GM18868 (cell line): ENCODE results near the gene AGAP1.

Experiments
- ATAC-seq: cut with Tn5 transposase; IDR thresholded peaks from one replicate; pipeline ENCODE4 v1.9.1; 2021; ENCODE audit warnings: mild to moderate bottlenecking, moderate library complexity; ENCODE audit not compliant: unreplicated experiment

The AGAP1 gene

DNA sequence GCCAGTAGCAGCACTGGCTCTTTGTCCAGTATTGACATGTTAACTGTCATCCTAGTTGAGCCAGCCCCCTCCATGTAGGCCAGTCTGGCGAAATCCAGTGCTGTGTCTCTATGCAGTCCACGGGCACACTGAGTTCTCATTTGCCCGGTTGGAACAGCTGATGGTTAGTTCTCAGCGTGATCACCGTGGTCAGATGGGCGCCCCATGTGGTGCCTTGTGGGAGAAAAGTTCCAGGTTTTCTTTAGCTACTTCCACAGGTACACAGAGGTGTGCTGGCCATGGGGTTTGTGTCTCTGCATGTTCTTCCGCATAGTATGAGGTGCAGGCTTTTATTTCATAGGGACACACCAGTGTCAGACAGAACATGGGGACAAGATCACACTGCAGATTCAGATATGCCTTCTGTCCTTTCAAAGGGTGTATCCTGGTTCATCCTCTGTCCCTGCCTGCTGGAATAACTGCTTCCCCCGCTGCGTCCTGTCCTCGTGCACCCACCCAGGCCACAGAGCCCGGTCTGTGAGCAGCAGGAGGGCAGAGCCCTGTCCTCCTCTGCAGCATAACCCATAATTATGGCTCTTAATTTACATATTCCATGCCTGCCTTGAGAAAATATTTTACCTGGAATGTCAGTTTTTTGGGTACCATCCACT lies 340.3 kb downstream of the AGAP1 start:
- ATAC-seq: no peak

DNA sequence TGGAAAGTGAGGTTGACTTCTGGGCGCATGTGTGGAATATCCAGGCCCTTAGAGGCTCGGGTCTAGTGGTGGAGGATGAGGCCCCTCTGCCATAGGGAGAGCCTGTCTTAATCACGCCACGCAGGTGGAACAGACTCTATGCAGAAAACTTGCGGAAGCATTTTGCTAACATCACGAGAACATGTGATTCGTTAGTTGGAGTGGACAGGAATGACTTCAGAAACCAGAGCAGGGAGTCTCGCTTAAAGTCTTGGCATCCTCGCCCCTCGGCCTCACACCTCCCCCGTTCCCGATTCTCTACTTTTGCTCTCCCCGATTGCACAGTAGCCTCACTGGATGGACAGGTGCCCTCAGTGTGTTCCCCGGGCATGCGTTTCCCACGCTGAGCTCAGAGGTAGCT lies 340.9 kb downstream of the AGAP1 start:
- ATAC-seq: no peak

DNA sequence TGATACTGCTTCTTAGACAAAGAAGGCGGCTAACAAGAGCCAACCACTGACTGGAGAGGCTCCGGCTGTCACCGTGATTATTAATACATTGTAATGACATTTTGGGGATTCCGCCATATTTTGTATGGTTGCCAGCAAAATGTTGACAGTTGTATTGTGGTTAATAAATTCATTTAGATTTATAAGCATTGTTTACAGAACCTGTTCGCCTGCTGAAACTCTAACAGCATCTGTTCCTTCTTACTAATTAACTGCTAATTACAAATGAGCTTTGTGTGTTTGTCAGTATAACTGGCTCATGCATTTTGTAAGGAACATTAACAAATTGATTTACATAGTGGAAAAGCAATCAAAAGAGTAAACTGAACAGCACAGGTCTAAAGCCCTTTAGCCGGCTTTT lies 342.0 kb downstream of the AGAP1 start:
- no peak for ATAC-seq

DNA sequence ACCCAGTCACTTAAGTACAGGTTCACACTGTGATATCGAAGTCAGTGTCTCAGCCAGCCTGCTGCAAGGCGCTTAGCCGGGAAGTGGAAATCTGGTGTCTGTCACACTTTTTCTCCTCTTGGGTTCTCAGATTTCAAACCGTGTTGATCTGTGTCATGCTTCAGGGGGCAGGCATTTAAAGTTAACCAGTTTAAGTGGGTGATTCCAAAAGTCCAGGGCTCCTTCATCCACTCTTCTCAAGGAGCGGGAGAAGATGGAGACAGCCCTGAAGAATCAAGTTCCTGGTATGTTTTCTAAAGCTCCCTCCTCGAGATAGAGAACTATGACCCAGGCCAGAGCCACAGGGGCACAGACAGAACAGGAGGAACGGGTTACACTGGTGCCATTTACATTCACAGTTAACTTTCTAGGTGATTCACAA lies 342.7 kb downstream of the AGAP1 start:
- no peak for ATAC-seq

DNA sequence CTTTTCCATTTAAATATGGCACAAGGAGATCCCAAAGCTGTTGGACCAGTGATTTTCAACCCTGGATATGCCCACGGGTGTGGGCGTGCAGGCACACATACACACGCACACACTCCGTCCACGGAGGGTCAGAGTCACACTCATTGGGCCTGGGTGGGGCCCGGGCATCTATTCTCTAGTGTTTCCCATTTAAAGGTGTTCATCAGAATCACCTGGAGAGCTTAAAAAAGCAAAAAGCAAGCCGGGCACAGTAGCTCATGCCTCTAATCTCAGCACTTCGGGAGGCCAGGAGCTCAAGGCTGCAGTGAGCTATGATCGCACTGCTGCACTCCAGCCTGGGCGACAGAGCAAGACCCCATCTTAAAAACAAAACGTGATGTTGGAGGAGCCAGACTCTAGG lies 345.4 kb downstream of the AGAP1 start:
- ATAC-seq: no peak

DNA sequence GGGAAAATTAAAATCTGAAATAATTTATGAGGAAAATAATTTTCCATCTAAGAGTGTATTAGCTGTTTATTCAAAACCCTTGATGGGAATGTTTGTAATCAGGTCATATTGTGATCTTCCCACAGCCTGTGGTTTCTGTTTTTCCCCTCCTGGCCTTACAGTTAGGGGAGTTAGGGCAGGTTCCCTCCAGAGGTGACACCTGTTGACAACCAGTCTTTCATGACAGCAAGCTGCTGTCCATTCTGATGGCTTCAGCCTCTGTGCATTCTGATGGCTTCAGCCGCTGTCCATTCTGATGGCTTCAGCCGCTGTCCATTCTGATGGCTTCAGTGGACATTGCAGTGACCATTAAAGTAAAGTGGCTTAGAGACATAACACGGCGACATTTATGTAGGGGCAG lies 346.1 kb downstream of the AGAP1 start:
- no peak for ATAC-seq

DNA sequence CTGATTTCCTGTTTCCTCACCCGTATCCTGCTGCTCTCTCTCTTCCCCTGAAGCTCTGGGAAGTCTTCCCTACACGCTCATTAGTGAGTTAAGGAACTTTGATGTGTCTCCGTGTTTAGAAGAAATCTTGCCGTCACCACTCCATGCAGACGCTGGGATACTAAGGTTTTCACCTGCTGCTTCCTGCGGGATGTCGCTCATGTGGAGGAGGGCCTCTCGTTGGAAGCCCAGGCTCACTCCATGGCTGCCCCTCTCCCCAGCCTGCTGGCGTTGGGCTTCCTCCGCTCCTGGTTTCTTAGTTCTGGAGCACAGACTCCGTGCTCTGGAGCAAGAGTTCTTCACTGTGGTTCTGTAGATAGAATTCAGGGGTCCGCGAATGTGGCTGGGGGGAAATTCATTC lies 348.0 kb downstream of the AGAP1 start:
- no peak for ATAC-seq

DNA sequence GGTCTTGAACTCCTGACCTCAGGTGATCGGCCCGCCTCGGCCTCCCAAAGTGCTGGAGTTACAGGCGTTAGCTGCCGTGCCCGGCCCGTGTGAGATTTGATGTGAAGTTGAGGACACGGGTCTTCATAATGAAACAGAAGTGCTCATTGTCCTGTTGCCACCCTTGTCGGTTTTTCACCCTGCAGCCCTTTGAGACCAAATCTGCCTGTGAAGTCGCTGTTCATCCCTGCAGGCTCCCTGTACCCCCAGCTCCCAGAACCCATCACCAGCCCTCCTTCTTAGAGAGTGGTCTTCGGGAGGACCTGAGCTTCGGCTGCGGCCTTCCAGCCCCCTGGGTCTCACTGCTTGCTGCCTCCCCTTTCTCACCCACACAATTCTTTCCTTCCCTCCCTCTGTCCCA lies 349.1 kb downstream of the AGAP1 start:
- ATAC-seq: no peak

DNA sequence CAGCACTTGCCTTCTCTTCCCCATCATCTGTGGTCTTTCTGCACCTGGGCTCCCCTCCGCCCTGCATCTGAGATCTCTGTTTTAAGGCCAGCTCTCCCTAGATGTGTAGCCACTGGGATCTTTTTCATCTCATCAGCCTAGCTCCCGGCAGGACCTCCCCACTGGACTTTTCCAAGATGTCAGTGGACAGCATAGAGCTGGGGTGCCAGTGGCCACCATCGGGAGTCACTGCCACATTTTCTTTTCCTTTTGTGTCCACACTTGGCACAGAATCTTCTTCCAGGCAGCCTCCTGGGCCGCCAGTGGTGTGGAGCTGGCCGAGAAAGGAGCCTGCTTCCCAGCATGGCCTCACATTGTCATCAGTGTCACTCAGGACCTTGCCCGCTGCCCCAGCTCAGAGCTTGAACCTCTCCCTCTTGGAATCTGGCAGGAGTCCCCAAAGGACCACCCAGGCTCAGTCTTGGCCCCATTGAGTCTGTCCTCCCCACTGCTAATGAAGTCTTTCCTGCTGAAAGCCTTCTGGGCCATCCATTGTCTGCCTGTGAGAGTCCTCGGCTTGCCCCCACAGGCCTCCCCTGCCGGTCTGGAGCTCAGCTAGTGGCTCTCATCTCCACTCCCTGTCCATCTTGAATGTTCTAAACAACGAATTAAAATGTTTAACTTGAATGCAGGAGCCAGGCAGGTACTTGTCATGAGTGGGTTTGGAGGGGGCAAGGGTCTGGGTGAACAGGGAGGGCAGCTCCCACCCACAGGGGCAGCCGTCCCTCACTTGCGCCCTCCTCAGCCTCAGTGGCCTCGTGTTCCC lies 349.9 kb downstream of the AGAP1 start:
- no peak for ATAC-seq

DNA sequence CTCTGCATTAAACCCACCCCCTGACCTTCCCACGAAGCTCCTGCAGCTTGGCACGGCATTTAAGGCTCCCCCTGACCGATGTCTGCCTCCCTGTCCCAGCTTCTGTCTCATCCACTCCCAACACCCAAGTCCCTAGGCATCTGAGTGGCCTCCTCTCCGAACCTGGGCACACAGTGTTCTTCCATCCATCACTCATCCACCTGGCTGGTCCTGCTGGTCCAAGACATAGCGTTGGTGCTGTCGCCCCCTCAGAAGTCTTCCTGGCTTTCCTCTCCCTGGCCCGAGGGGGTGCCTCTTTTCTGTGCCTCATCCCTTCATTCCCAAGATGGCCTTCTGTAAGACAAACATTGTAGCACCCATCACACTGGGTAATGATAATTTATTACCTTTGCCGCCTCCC lies 350.7 kb downstream of the AGAP1 start:
- no peak for ATAC-seq

DNA sequence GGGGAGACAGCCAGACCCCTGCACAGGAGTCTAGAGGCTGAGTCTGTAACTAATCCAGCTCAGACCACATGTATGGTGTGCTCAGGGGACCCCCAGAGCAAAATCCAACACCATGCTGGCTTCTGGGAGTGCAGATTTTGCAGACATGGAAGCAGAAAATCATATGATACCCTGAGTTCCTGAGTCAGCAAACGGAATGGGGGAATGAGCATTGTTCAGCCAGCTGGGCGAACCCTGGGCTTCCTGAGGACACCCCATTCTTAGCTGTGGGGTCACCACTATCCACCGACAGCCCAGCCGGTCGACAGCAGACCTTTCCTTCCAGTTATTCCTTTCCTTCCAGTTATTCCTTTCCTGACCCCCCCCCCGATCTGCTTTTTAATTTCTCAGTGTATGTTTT lies 351.4 kb downstream of the AGAP1 start:
- no peak for ATAC-seq

DNA sequence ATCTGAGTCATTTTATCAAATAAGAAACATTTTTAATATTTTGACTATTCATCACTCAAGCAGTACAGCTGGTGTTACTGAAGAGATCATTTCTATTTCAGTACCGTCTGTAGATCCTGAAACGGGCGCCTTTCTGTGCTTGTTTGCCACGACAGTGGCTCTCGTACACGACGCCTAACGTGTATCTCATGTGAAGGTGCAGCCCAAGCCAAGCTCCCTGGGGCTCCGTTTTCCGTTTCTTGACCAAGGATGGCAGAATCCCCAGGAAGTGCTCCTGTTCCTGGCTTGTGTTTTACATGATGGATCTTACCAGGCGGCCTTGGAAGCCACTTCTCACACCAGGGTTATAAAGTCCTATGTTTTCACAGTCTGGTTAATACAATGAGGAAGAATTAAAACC lies 353.7 kb downstream of the AGAP1 start:
- no peak for ATAC-seq

DNA sequence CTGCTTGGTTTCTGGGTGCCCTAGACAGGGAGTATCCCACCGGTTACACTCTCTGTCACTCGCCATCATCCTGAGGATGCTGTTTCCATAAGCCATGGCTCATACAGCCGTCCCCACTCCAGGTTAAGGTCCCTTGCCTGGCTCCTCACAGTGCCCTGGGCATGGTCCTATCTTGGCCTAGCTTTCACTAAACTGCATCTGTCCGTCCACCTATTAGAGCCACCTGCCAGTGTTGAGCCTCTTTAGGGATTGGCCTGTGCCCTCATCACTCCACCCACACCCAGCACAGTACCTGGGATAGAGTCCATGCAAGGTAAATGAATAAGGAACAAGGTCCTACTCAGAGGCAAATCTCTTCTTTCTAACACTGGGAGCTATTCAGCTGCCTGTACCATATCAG lies 354.2 kb downstream of the AGAP1 start:
- ATAC-seq: no peak

DNA sequence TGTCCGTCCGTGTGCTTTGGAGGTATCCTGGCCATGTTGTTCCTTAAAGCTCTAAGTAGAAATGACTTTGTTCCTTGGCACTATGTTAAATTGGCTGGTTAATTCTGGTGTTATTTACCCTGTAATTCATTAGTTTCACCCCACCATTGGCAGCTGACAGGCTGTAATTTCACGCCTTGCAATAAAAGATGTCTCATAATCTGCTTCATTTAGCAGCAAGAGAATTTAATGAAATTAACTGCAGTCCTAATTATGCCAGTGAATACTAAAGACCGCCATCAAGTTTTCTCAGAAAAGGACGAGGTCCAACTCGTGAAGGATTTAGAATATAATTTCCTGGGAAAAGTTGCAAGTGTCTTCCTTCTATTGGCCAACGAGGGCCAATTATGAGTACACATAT lies 355.1 kb downstream of the AGAP1 start:
- ATAC-seq: no peak

DNA sequence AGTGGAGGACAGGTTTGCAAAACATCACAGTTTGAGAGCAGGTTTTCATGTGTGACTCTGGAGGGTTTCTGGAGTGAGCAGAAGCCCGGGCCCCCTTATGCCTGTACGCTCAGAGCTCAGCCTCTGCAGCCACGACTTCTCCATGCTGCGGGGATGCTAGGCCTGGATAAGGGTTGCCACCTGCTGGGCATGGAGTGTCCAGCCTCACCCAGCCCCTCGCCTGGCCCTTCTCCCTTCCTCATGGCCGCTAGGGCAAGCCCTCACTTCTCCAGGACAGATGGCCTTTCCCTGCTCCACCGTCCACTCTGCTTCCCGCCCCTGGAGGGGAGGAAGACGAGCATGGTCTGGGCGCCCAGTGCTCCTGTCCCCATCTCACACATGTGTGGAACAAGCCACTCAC lies 355.6 kb downstream of the AGAP1 start:
- no peak for ATAC-seq

DNA sequence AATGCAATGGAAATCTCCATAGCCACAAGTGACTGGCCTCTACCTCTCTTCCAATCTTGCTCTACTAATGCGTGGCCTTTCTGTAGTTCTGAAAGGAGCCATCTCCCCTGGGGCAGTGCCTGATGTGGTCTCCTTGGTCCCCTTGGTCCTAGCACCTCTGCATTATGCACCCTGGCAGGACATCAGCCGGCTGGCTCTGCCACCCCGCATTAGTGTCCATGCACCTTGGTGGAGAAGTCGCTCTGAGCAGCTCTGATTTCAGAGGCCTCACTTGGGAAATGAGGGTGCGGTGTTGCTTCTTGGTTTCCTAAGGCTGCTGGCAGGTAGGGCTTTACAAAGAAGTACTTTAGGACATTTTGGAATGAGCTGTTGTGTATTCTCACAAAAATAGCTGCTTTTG lies 356.4 kb downstream of the AGAP1 start:
- ATAC-seq: no peak

DNA sequence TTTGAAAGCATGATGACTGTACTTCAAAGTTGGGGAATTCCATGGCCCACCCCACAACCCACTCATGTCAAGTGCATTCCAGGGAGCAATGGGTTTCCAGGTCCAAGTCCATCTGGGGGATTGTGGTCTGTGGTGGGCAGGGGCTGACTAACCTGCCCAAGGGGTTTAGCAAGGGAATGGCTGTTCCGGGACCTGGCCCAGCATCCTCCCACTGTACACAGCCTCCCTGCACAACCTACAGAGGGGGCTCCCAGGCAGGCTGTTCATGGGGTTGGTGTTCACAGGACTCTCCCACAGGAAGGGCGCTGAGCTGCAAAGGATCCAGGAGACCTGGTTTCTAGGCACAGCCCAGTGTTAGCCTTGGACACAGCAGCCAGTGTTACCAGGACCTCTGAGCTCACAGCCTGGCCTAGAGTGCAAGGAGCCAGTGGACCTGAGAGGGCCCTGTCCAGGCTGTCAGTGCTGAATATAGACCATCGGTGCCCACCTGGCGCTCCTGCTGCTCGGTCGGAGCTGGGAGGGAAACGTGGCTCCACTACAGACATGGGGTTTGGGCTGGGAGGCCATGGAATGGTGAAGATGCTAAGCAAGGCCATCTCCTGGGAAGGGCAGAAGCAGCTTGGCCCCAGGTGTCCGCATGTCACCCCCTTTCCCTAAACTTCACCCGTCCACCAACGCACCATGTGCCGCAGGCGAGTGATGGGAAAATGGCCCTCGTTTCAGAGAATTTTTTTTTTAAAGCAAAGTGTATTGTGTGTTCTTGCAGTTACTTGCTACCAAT lies 357.1 kb downstream of the AGAP1 start:
- ATAC-seq: no peak

DNA sequence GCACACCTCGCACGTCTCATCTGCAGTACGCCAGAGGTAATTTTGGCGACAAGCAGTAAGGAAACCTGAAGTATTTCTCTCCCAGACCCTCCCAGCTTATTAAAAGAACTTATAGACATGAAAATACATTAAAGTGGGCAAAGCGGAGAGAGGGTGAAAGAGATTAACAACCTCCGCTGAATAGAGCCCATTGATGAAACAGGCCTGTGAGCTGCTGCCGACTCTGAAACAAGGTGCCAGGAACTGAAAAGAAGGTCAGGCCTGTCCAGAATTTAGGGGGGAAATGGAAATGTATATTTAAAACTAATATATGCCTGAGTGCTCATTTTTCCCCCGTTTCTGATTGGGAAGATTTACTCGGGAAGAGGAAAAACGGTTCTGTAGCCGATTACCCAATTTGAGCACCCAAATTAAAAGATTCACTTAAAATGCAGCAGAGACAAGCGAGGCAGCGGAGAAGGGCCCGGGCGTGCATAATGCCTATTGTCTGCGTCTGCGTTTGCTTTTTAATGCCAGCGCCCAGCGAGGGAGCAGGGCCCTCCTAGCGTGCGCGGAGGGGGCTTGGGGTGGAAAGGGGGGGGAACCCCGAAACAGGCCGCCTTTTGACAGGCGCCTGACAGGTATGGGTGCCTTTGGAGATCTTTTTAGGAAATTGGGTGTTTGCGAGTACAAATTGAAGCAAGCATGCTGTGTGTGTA lies 358.1 kb downstream of the AGAP1 start:
- no peak for ATAC-seq

DNA sequence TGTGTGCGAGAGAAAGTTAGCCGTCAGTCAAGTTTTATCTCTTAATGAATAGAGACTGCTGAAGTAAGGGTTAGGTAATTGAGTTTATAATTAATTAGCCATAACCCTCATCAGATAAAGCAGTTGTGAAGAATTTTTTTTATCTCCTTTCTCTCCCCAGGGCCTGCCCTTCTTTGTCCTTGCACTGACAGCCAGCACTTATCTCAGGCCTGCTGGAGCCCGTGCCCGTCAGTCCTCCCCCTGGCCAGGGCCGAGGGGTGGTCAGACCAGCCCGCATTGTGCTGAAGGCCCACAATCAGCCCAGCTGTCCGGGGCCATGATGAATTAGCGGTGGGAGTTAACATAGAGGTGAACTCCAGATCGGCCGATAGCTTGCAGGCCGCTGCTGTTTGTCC lies 358.7 kb downstream of the AGAP1 start:
- ATAC-seq: no peak

DNA sequence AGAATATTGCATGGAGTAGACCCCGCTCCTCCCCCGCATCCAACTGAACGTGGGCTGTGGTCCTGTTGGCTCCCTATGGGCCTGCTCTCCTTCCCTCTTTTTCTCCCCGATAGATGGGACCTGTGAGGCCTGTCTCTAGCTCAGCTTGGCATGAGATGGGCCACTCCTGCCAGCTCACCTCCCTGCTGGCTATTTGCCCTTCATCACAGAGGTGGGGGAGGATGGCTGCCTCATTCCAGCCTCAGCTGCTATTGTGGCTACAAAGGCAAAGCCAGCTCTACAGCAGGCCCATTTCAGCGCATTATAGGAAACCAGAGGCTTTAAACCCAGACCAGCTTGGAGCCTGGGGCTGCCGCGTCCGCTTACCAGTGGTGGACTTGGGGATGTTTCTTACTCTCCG lies 360.4 kb downstream of the AGAP1 start:
- no peak for ATAC-seq

DNA sequence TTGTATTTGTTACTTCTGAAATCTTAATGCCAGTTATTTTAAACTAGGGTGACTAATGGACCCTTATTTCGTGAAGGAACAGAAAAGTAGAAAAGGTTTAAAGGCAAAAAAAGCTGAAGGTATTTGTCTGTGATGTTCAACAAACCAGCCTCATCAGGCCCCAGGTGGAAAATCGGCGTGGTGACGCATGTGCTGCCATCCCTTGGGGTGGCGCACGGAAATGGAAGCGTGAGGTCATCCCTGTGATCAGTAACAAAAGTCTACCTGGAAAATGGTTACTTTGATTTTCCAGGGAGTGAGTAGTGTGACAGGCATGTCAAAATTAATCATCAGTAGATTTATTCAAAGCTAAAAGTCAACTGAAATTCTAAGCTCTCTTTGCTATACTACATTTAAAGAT lies 361.2 kb downstream of the AGAP1 start:
- no peak for ATAC-seq
